HG03575 (cell line): ENCODE measurements around the gene IFNA16.
"Not testable (repeated sequence)": the region's sequence is repeated elsewhere in the genome, so short reads cannot be mapped to it uniquely, and the experiment has no call there.

Source experiments
- ATAC-seq: cut with Tn5 transposase; IDR thresholded peaks from one replicate; pipeline ENCODE4 v1.9.1; 2021; ENCODE audit not compliant: unreplicated experiment, insufficient number of reproducible peaks, low FRiP score; ENCODE audit errors: extremely low read depth

The IFNA16 gene

DNA sequence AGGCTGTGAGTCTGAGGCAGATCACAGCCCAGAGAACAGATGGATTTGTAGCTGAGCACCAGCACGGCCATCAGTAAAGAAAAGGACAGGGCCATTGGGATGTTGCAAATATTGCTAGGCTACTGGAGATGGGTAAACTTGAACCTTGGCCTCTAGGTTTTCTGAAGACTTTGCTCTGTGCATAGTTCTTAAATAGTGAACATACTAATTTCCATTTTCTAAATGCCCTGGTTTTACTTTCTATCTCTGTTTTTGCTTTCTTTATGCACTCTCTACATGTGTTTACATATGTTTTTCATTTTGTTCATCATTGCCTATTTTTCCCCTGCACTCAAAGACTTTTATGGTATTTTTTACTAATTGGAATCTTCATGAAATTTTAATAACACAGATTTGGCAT, at the start of gene IFNA16:
Gene IFNA16 (minus strand): TSS at position 101 of the 400 bp plus-strand sequence. CDS start 6 bp downstream, at position 95.
- not testable (repeated sequence) for ATAC-seq

DNA sequence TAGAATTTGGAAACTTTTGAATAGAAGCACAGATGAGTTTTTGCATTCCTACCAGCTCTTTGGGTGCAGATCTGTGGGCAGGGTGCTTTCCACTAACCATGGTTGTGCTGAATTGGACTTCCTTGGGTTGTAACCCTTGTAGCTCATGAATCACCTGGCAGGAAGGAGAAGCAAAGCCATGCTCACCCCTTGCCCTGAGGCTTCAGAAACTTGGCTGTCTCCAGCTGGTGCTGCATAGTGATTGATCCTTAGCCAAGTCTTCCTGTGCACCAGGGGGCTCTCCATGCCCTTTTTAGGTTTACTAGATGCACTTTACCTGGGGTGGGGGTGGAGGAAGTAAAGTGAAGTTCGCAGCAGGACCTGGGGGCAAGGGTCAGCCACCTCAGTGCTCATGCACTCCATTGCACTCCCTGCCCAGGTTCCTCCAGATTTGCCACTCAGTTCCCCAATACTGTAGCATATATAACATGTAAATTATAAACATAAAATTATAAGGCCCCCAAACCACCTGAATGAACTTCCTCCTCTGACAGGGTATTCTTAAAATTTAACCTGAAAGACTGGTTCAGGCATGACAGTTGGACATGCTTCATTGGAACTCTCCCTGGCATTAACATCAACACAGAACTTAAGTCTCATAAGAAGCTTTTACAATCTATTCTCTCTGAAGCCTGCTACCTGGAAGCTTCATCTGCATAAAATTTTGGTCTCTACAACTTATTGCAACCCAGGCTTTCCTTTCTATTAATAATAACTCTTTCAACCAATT, 48.5 kb upstream of the IFNA16 start:
- ATAC-seq: no peak

DNA sequence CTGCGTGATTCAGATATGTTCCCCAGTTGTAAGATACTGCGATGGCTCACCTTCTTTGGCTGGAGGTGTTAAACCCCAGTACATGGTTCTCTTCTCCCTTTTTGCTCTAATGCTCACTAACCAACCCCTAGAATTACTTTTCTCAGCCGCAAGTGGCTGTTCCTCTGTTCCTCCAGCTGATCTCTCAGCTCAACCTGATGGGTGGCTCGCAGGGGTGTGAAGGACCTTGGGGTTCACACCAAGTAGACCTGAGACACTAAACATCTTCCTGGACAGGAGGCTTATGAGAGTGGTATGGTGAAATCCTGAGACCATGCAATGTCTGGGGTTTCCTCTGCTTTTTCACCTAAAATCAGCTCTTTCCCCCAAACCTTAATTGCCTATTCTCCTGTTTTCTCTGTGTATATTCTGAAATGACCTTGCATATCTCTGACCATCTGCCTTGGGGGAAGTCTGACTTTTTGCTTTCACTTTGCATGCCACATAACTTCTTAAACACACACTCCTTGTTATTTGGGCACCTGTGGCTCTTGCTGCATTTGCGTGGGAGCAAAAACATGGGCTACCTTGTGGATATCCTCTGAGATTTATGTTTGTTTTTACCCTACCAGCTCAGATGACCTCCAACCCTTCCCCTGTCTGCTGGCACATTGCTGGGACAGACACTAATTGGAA, 38.6 kb upstream of the IFNA16 start:
- ATAC-seq: no peak

DNA sequence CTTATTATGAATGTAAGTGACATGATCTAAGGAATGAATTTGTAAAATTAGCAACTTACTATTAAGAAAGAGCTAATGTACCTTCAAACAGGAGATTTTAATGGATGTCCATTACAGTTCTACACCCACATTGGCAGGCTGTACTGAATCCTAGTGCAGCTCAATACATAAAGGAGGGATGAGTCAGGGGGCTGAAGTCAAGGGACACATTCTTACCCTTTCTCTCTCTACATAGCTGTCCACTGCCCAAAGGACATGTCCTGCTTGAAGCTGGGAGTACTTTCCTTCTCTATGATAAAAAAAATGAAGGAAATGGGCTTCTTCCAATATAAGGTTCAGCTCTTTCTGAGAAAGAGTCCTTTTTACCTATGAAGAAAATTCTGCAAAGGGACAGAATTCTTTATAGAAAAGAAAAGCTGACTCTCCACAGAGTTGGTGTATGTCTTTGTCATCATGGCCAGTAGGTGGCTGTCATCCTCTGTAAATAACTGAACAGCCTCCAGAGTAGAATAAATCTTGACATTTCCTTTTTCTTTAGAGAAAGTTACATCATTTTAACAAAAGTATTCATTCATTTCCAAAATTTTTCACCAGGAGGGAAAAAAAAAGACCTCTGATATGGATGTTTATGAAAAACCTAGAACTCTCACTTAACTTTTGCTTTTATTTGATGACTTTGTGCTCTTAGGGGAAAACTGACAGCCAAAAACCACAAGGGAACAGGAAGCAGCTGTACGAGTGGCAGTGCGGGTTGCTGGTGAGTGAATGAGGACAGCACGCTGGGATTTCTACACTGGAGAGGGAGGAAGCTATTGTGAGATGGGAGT, 35.8 kb upstream of the IFNA16 start:
- ATAC-seq: peak; percentile 50

- no peak for ATAC-seq
These were observed 34.5 kb upstream of the IFNA16 start for GRCh38 chr9:21251638-21252037.

GRCh38 chr9:21251190-21251589, 34.1 kb upstream of the IFNA16 start:
- ATAC-seq: no peak

DNA sequence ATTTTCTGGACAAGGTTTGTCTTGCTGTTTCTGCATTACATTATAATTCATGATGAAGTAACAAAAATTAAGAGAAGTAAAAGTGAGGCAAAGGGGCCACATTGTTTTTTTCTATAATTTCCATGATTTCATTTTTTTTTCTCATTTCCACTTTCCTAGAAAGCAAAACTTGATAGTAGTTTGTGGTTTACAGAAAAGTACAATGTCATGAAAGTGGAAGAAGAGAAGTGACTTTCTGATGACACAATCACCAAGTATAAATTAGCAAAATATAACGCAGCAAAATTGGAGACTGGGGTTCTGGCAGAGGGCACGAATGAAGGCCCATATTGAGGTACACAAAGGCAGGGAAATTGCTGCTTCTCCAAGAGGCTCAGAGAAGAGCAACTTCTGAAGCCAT, 27.7 kb upstream of the IFNA16 start:
- no peak for ATAC-seq

- ATAC-seq: no peak
These were observed 22.8 kb upstream of the IFNA16 start, which contains the start of gene IFNA14 for GRCh38 chr9:21239911-21240310. Gene IFNA14, minus strand, starts transcription at chr9:21240005. Its CDS starts 70 bp downstream, at chr9:21239935.

- ATAC-seq: peak; percentile 8
These were observed 19.2 kb upstream of the IFNA16 start for GRCh38 chr9:21236360-21236714.

- ATAC-seq: peak; percentile 85
These were observed 18.6 kb upstream of the IFNA16 start for GRCh38 chr9:21235468-21236359.

GRCh38 chr9:21234153-21234687, 17.1 kb upstream of the IFNA16 start:
- no peak for ATAC-seq

GRCh38 chr9:21233258-21233657, 16.1 kb upstream of the IFNA16 start:
- no peak for ATAC-seq

DNA sequence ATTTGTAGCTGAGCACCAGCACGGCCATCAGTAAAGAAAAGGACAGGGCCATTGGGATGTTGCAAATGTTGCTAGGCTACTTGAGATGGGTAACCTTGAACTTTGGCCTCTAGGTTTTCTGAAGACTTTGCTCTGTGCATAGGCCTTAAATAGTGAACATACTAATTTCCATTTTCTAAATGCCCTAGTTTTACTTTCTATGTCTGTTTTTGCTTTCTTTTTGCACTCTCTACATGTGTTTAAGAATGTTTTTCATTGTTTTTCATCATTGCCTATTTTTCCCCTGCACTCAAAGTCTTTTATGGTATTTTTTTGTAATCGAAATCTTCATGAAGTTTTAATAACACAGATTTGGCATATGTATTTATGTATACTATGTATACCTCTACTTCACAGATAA, 11.0 kb upstream of the IFNA16 start, which contains the start of gene IFNA17:
Gene IFNA17 (minus strand): TSS at position 101 of the 400 bp plus-strand sequence. CDS start 49 bp downstream, at position 52.
- ATAC-seq: no peak

DNA sequence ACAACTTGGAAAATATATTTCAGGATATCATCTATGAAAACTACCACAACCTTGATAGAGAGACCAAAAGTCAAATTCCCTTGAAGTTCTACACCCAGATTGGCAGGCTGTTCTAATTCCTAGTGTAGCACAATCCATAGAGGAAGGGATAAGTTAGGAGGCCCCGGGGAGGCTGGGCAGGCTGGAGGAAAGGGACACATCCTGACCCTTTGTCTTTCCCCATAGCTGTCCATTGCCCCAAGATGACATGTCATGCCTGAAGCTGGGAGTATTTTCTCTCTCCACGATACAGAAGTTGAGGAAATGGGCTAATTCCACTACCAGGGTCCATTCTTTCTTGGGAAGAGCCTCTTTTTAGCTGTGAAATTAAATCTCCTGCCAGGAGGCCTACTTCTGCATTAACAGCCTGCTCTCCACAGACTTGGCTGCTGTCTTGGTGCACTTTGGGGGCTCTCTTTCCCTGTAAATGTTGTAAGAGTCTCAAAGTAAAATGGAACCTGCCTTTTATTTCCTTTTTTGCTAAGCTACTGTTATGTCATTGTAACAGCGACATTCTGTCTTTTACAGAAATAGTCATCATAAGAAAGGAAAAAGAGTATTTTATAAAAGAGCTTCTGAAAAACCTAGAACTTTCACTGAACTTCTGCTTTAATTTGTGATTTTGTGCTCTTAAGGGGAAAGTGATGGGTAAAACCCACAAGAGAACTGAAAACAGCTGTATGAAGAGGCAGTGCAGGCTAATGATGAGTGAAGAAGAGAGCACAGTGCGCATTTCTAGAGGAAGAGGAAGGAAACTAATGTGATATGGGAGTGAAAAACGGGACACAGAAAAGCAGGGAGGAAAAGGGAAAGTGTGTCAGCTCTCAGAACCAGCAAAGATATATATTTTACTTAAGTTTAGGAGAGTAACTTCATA, 3.4 kb downstream of the IFNA16 start:
- ATAC-seq: peak; percentile 66

DNA sequence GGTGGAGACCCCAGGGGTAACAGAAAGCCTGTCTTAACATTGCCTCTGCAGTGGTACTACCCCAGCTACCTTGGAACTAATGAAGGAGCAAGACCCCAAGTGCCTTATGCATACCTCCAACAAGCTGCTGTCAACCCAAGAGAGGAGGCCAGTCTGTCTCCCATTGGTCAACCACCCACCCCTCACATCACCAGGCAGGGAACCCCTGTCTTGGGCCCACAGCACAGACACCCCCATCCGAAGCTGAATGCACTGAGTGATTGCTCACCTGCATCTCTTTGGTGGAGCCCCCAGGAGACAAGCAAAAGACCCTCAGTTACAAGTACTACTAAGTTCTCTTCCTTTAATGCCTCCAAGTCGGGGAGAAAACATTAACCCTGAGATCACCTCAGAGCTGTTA, 5.0 kb downstream of the IFNA16 start:
- not testable (repeated sequence) for ATAC-seq

GRCh38 chr9:21210782-21211181, 6.3 kb downstream of the IFNA16 start:
- not testable (repeated sequence) for ATAC-seq

- ATAC-seq: no peak
These were observed 6.8 kb downstream of the IFNA16 start for GRCh38 chr9:21210311-21210710.
